Smooth muscle cell of the brain vasculature (primary cell): ENCODE results near the gene HJURP.

Source experiments
- DNase-seq: peaks from one replicate; pipeline ENCODE4 v3.0.0-alpha.2; 2012; ENCODE audit warnings: low read depth, low spot score

The HJURP gene

DNA sequence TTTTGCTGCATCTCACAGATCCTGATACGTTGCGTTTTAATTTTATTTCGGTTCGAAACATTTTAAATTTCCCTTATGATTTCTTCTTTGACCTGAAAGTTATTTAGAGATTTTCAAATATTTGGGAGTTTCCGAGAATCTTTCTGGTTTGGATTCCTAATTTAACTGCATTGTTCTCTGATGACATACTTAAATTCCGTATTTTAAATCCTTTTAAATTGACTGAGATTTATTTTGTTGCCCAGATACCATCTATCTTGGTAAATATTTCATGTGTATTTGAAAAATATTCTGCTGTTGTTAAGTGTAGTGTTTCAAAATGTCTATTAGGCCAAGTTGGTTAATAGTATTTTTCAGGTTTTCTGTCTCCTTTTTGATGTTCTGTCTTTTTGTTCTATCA lies 38.5 kb downstream of the HJURP start:
- no peak for DNase-seq

DNA sequence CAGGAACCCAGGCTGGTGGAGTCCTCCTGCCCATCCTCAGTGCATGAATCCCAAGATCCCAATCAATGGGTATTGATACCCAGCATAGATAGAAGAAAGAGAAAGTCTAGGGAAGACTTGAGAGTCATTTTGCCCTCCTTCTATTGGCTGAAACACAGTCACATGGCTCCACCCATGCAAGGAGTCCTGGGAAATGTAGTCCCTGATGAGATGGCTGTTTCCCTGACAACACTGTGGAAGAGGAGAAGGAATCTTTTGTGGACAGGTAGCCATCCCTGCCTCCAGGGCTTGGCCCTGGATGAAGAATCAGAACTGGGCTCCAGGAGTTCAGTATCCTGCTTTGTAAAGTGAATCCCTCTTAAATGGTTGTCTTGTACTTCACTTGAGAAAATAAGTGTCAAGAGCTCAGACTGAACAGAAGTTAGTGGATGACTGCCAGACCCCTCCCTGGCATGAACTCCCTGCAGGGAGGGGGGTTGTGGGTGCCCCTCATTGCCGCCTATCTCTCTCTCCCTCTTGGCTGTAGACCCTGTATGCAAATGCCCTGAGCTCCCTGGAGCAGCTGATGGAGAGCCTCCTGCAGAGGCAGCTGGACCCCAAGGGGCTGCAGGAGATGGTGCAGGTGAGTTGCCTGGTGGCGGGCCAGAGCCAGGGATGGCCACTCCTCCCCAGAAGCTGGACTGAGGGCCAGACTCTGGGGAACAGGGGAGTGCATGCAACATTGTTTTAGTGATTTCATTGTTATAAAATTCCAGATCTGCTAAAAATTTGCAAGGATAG lies 40.1 kb downstream of the HJURP start:
- no peak for DNase-seq

DNA sequence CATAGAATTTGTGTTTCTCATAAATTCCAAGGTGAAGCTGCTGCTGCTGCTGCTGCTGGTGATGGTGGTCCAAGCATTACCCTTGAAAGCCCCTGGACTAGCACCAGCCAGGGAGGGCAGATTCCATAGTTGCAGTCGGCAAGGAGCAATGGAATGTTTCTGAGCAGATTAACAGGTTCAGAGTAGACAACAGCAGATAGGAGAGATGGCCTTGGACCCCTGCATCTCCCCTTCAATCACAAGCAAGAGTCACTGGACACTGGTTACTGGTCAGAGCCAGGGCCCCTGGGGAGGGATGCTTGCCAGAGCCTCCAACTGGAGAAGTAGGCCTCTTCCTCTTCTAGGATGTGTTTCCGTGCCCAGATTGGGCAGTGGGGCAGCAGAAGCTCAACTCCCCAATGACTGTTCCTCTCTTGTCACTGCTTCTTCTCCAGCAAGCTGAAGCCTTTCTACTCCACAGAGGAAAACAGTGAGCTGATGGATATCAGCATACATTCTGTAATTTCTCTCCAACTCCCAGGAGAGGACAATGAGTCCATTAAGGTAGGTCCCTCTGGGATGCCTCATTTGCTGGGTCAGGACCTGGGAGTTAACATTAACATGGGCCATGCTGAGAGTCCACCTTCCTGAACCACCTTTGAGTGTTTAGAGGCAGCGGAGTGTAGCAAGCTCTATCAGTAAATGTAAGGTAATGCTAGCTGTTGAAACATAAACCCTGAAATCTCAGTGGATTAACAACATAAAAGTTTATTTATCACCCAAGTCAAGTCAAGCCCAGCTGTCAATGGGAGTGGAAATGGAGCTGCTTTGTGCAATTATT lies 40.9 kb downstream of the HJURP start:
- DNase-seq = no peak

DNA sequence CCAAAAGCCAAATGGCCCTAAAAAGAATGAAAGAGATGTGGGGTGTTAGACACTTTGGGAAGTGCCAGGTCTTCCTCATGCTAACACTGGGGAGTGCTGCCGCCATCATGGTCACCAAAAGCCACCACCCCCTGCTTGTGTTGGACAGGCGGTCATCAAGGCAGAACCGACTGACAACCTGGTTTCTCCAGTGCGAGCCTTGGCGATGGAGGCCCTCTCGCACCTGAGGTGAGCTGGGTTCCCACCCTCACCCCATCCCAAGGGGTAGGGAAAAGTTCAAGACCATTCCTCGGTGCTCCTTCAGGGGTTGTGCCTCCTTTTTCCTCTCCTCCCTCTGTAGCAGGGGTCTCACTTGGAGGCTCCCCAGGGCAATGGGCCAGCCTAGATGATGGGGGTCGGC lies 42.6 kb downstream of the HJURP start:
- DNase-seq = no peak

DNA sequence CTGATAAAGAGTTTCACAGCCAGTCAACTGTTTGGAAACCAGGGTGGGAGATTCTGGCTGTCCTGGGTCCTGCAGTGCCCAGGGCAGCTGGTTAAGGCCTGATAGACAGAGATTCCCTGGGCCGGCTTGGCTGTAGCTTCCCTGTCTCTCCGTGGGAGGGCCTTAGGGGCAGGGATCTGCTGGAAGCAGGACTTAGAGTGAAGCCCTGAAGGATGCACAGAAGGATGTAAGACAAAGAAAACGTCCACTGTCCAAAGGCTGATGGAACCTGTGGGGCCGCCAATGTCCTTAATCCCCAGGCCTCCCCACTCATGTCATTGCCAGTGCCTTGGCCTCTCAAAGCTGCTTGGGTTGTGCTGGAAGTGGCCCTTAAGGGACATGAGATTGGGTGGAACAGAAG lies 43.2 kb downstream of the HJURP start:
- DNase-seq = no peak

DNA sequence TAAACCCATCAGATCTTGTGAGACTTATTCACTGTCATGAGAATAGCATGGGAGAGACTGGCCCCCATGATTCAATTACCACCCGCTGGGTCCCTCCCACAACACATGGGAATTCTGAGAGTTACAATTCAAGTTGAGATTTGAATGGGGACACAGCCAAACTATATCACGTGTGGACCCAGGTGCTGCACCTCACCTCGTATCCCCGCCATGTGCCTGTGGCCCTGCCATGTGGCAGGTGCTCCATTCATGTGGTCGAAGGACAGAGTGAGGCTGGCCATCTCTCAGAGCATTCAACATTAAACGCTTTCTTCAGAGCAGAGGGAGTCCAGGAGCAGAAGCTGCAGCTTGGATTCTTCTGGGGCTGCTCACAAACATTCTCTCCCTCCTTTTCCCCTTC lies 44.0 kb downstream of the HJURP start:
- DNase-seq = no peak

DNA sequence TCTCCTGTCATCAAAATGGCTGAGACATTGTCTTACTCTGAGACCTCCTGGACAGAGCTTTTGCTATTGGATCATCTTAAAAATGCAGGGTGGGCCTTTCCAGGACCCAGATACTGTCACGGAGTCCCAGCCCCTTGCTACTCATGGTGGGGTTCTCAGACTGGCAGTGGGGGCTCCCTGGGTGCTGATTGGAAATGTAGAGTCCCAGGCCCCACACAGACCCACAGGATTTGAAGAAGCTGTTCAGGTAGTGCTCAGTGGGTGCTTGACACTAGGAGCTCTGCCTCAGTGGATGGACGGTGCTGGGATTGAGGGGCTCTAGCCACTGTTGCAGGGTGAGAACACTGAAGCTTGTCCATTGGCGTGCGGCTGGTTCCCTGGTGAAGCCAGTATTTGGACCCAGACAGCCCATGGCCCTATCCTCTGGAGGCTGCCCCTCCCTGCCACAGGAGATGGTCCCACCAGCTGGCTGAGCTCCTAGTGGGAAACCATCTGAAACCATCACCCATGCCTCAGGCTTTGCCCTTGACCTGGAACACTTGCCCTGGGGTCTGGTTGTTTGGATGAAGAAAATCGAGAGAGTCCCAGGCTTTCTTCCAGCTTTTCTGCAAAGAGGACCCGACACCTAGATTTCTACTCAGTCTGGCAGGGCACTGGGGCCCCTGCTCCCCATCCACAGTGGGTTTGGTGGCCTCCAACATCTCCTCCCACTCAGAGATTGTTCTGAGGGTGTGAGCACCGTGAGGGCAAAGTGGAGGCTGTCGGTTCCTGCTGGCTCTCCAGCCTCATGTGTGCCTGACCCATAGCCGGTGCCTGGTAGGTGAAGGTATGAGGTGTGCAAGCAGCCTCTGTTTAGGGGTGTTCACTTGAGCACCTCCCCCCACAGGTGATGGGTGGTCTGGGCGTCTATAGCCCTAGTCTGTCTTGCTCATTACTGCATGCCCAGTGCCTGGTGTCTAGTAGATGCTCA lies 46.1 kb downstream of the HJURP start:
- no peak for DNase-seq

DNA sequence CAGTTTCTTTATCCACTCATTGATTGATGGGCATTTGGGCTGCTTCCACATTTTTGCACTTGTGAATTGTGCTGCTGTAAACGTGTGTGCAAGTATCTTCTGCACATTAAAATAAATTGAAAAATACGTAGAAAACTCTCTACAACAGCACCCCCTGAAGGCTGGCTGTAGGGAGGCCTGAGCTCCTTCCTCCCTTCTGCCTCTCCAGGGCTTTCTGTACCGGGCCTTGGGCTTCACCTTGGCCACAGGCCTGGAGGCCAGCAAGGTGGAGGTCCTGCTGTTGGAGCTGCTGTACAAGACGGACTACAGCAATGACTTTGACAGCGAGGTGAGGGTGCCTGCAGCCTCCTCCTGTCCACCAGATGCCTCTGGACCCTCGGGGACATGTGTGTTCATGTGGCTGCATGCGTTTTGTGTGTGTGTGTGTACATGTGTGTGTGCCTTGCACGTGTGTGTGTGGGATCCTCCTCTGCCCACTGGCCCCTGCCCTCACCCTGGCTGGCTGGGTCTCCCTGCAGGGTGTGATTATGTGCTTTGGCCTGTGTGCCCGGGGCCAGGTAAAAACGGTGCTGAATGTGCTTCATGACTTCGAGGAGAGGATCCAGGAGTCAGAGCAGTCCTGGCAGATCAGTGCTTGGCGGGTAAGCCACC lies 47.0 kb downstream of the HJURP start:
- DNase-seq = no peak

DNA sequence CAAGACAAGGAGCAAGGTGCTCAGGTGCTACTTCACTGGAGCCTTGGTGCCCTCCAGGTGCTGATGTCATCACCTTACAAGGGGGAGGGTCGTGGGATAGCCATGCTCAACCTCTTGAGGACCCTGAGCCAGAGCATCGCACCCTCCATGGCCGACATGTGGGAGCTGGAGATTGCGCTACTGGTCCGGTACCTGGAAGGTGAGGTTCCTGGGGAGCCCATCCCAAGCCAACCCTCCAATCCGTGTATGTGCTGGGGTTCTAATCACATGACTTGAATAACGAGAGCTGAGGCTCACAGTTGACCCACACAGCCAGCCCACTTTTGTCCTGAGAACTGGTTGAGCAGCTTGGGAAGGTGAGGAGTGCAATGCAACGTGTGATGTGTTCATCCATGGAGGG lies 50.3 kb downstream of the HJURP start:
- no peak for DNase-seq

DNA sequence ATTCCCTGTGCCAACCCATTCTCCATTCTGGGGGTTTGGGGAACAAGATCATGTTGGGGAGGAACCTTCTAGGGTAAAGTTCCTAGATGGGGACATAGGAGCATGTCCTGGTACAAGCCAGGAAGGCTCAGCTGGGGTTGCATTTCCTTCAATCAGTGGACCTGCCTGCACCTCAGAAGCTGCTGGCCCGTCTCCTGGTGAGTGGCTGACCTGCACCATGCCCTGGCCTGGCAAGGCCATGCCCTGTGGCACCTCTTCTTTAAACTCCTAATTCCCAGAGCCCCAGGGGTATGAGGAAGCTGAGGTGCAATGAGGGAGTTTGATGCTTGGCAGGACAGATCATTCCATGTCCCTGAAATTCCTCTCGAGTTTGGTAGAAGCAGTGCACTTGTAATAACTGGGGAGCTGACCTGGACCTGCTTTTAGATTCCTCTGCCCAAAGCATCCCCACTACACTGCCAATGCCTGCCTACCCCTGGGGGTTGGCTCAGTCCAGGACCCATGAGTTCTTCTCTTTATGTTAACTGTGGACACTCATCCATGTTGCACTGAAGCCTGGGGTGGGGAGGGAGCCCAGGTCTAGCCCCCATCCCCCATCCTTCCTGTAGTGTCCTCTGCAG lies 50.9 kb downstream of the HJURP start:
- DNase-seq = no peak

DNA sequence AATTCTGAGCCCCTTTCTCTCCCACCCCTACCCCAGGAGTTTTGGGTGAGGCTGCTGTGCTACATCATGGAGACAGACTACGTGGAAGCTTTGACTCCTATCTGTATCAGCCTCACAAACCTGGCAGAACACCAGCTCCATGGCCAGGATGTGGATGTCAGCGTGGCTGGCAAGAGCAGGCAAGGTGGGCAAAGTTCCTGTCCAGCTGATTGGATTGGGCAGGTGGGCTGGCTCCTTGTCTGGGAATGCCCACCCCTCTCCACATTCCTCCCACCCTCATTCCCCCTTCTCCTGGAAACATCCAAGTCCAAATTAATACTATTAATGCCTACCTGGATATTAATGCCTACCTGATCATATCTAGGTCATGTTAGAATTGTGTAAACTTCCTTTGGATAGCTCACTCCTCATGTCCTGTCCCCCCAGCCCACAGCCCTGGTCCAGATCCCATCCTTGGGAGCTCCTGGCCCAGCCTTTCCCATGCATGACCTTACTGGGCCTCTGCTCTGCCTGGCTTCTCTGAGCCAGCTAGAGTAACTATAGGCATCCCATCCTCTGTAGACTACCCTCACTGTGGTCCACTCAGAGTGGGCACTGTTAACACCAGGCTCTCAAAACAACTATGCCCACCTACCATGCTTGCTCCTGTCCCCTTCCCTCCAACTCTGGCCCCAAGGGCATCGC lies 52.1 kb downstream of the HJURP start:
- DNase-seq = no peak

DNA sequence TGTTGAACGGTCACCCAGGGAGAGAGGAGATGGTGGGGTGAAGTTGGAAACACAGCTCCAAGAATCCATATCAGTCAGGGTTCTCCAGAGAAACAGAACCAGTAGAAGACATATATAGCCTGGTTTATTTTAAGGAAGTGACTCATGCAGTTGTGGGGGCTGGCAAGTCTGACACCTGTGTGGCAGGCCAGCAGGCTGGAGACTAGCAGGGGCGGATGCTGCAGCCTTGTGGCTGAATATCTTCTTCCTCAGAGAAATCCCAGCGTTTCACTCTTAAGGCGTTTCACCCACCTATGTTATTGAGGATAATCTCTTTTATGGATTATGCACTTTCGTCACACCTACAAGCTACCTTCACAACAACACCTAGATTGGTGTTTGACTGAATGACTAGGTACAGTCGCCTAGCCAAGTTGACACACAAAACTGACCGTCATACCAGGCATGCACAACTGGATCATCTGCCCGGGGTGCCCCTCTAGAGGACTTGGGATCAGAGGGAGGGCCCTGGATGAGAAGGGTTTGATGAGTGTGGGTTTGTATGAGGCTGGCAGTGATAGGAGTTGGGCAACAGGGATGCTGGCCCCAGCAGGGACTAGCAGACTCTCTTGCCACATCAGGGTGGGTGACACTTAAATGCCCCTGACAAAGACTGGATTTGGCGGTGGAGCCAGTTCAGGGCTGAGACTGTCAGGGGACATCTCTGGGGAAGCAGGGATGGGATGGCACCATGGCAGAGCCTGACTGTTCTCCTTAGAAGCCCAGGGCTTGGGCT lies 52.8 kb downstream of the HJURP start:
- no peak for DNase-seq

DNA sequence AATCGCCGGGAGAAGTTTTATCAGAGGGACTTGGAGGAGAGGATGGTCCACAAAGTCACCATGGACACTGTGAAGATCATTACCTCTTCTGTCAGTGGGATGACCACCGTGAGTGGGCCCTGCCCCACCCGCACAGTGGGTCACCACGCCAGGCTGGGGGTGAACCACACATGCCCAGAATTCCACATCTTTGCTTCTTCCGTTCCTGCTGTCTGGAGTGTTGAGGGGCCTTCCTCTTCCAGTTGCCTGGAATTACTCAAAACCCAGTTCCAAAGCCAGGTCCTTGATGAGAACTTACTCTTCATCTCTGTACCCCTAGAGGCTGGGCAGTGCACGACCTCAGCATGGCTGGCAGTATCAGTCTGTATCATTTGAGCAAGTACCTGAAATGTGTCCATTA lies 54.1 kb downstream of the HJURP start:
- no peak for DNase-seq

DNA sequence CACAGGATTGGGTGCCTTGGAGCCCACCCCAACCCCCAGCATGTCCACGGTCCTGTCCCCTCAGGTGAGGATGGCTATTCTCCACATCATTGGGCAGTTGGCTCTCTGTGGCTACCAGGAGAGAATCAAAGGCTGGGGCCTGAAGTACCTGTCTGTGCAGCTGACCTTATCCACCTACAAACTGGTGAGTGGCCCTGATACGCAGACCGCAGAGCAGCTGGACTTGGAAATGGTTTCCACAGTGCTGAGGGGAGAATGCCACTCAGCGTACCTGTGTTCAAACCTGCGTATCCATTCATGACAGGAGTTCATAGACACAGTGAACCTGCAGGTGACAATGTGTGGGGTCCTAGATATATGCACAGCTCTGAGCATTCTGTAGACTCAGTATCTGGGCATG lies 54.6 kb downstream of the HJURP start:
- DNase-seq = no peak

DNA sequence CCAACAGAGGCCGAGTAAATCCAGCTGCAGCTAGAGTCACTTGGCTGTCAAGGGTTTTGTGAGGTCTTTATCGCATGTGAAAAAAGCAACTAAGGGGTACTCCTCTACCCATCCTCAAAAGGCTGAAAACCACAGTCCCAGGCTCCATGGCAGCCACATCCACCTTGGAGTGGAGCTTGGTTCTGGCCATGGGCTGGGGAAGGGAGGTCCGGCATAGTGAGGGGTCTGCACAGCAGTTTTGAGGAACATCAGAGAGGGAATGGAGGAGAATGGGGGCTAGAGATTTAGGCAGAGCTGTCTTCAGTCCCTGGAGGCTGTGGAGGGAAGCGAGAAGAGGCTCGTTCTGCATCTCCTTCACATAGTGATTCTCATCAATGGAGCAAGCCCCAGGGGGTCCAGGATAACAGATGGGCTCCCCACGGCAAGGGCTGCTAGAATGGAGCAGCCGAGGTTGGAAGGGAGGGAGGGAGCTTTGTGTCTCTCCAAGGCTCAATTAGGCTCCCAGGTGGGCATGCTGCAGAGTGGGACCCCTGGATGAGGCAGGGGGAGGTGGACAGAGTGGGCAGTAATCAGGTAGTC lies 55.2 kb downstream of the HJURP start:
- DNase-seq = no peak

DNA sequence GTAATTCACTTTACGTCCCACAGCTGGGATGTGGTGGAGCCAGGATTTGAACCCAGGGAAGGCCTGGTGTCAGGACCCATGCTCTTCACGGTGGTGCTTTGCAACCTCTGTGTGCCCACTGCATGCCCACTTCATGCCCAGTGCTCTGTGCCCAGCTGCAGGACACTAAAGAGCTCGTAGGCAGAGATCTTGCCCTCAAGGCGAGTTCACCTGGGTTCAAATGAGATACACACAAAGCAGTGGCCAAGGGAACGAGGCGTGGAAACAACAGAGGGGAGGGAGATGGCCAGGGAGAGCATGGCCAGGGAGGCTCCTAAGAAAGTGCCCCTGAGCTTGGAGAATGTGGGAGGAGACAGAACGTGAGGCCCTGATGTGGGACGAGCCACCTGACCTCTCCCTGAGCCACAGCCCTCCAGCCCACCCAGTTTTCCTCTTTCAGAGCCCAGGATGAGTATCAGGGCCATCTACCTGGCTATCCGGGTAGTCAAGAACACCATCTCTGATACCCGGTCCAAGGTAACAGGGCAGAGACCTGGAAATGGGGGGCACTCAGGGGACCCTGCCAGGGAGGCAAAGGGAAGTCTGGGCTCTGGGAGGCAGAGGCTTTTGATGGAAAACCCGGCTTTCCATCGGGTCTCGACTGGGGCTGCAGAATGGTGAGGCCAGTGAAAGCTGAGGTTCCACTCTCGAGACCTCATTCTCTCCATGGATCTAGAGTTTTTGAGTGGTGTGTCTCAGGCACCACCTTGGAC lies 55.8 kb downstream of the HJURP start:
- no peak for DNase-seq

DNA sequence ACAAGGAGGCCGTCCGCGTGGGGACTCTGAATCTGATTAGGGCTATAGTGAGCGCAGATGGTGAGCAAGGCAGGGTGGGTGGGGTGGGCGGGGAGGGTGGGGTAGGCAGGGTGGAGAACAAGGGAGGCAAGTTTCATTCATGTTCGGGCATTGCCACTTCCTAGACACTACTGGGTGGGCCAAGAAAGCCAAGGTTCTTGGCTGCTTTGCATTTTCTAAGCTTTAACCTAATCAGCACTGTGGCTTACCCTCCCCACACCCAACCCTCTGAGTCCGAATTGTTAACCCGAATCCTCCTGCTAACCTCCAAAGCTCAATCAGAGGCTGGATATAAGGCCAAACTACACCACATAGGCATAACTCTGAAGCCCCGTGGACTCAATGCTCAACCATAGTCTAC lies 58.1 kb downstream of the HJURP start:
- DNase-seq = no peak

DNA sequence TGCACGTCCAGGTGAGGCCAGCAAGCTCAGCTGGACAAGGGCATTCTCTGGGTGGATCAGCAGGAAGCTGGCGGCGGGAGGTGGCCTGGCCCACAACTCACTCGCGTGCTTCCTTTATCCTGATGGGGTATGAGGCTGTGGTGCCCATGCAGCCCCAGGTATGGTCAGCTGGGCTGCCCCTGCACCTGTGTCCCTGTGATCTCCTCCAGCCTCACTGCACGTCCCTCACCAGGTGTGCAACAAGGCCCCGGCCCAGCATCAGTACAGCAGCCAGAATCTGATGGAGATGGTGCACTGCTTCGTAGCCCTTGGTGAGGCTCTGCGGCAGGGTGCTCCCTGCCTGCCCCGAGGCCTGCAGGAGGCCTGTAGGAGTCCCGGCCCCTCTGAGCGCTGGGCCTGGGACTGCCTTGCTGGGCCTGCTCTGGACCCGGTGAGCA lies 58.6 kb downstream of the HJURP start:
- no peak for DNase-seq
